Measurements from ENCODE around the gene CDC25C.
"Not testable (repeated sequence)": the region's sequence is repeated elsewhere in the genome, so short reads cannot be mapped to it uniquely, and the experiment has no call there.

Gene CDC25C

GRCh38 chr5:138344887-138345622, 13.5 kb upstream of the CDC25C start:
- no peak for DNase-seq

- no peak for DNase-seq
Observed at GRCh38 chr5:138340008-138340407, 8.4 kb upstream of the CDC25C start.

GRCh38 chr5:138339464-138339863, 7.9 kb upstream of the CDC25C start:
- no peak for DNase-seq

- no peak for DNase-seq
Observed at GRCh38 chr5:138339091-138339456, 7.5 kb upstream of the CDC25C start.

GRCh38 chr5:138338411-138339090, 6.9 kb upstream of the CDC25C start:
- no peak for DNase-seq

- peak; percentile 93 for DNase-seq
Observed at GRCh38 chr5:138337685-138338410, 6.2 kb upstream of the CDC25C start, which contains the start of gene FAM53C. TSS of gene FAM53C (plus strand) at chr5:138338266. CDS start at chr5:138341336, 3,070 bp downstream.

GRCh38 chr5:138336952-138337684, 5.5 kb upstream of the CDC25C start:
- peak; percentile 88 for DNase-seq

GRCh38 chr5:138334867-138335447, 3.4 kb upstream of the CDC25C start:
- DNase-seq: no peak

GRCh38 chr5:138330813-138331448, 673 bp downstream of the CDC25C start:
- DNase-seq: no peak

GRCh38 chr5:138318211-138318610, 13.4 kb downstream of the CDC25C start:
- not testable (repeated sequence) for DNase-seq

GRCh38 chr5:138316355-138316754, 15.2 kb downstream of the CDC25C start:
- no peak for DNase-seq

- DNase-seq: no peak
Observed at GRCh38 chr5:138315751-138316278, 15.8 kb downstream of the CDC25C start.

GRCh38 chr5:138305797-138306196, 25.8 kb downstream of the CDC25C start:
- DNase-seq: peak; percentile 88

- DNase-seq: no peak
Observed at GRCh38 chr5:138303372-138303771, 28.2 kb downstream of the CDC25C start.

- DNase-seq: no peak
Observed at GRCh38 chr5:138289296-138289695, 42.3 kb downstream of the CDC25C start.

- DNase-seq: no peak
Observed at GRCh38 chr5:138287246-138287645, 44.4 kb downstream of the CDC25C start.

GRCh38 chr5:138282920-138283742, 48.5 kb downstream of the CDC25C start:
- peak; percentile 36 for DNase-seq

- DNase-seq: no peak
Observed at GRCh38 chr5:138280915-138281314, 50.7 kb downstream of the CDC25C start.

- peak; percentile 74 for DNase-seq
Observed at GRCh38 chr5:138276402-138277054, 55.1 kb downstream of the CDC25C start.

GRCh38 chr5:138275895-138276294, 55.7 kb downstream of the CDC25C start:
- no peak for DNase-seq

All from NCI-H345 (cell line).